GM12892 (cell line): ENCODE measurements around the gene RNF212.

ENCODE experiments used
- DNase-seq: peaks from one replicate; pipeline ENCODE4 v3.0.0; 2011; ENCODE audit not compliant: insufficient read length
- FAIRE-seq: peaks from 2 replicates; lab custom pipeline; 2011; peaks lifted over from hg19 to GRCh38; lab: Jason Lieb, UNC
- POLR2A ChIP-seq: IDR thresholded peaks from 2 replicates; pipeline ENCODE4 v1.6.1; 2011; ENCODE audit warnings: low read depth, low read length, control low read depth
- POLR2AphosphoS5 ChIP-seq: IDR thresholded peaks from 2 replicates; pipeline ENCODE4 v1.6.1; 2011; ENCODE audit warnings: low read depth, low read length, control low read depth
- TAF1 ChIP-seq: IDR thresholded peaks from 2 replicates; pipeline ENCODE4 v1.6.1; 2011; ENCODE audit warnings: low read depth, mild to moderate bottlenecking, control low read depth, low read length, borderline replicate concordance

RNF212 gene

DNA sequence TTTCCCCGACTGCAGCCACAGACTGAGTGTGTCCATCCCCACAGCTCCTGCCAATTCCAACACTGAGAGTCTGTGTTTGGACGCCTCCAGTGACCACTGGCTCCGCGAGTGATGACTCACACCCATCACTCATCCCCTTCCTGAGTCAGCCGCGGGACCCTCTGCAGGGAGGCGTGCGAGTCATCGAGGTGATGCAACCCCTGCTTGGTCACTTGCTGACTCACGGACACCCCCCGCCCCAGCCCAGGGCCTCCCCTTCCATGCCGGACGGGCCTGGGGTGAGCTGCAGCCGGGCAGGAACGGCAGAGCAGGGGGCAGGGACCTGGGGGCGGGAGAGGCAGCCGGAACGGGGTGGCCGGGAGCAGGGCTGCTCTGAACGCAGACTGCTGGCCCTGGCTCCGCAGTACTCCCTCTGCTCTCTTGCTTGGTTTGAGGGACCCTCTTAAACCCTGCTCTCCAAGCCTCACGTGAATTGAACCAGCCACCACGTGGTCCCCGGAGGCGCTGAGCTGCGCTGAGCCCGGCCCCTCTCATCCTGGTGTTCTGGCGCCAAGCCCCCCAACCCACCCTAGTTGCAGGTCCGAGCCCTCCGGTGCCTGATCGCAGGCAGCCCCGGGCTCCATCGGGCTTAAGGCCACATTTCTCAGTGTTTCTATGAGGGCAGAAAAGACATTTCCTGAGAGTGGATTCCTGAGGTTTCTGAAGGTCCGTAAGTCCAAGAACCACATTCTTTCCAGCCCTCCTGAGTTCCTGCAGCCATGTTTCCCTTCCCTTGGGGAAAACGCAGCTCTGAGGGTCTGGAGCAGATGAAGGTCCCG, 69.5 kb downstream of the RNF212 start:
- peak; percentile 21 for DNase-seq
- TF ChIP-seq POLR2AphosphoS5 (no peak), POLR2A (no peak), TAF1 (no peak)

GRCh38 chr4:1043162-1043561, 70.2 kb downstream of the RNF212 start:
- DNase-seq = peak; percentile 4
- TF ChIP-seq POLR2A = no peak
- no peak for TF ChIP-seq POLR2AphosphoS5
- TF ChIP-seq TAF1 = no peak
- no peak for FAIRE-seq

More for the DNA sequence above, 69.5 kb downstream of the RNF212 start:
- no peak for FAIRE-seq

- peak; percentile 3 for DNase-seq
- FAIRE-seq = no peak
- no peak for TF ChIP-seq POLR2AphosphoS5
- TF ChIP-seq POLR2A = no peak
- no peak for TF ChIP-seq TAF1
These were observed 70.9 kb downstream of the RNF212 start for GRCh38 chr4:1042352-1043055.

DNA sequence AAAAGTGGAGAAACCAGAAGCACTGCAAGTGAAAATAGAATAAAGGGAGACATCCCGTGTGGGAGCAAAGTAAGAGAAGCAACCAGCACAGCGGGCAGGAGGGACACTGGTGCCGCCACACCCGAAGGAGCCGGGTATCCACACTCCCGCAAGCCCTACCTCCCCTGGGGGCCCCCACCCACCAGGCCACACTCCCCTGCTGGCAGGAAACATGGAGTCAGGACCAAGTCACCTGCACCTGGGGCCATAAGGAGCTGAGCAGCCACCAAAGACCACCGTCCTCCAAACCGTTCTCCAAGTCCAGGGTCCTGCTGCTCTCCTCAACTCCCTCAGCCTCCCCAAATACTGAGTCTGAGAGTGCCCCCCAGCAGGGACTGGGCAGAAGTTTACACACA, 71.4 kb downstream of the RNF212 start:
- no peak for FAIRE-seq
- no peak for TF ChIP-seq POLR2A
- TF ChIP-seq POLR2AphosphoS5 = no peak
- no peak for TF ChIP-seq TAF1
- DNase-seq = no peak

DNA sequence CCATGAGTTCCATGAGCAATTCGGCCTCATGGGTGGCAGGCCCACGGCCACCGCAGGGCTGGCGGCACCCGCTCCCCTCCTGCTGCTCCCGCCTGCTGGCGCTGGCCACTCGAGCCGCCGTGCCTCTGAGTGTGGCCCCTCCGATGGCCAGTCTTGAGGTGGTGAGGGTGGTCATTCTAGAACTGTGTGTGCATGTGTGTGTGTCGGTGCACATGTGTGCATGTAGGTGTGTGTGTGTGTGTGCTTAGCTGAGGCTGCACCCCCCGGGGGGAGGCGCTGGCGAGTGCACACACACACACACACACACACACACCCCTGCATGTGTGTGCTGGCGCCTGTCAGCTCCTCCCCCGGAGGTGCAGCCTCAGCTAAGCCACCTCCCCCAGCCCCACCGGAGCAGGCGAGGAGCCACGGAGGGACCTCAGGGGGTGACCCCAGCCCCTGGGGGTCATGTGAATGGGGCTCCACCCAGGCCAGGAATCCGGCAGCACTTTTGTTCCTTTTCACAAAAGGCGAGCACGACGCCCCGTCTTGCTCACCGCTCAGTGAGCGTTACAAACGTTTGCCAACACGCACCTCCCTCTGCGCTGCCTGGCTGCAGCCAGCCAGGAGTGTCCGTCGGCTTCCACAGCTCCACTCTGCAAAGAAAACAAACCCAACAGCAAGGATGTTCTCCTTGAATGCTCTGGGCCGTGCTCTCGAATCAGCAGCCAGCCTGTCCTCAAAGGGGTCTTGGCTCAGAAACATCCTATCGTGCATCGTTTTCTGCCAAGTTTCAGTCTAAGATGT, 72.0 kb downstream of the RNF212 start:
- FAIRE-seq (no peak), DNase-seq (no peak)
- no peak for TF ChIP-seq TAF1
- no peak for TF ChIP-seq POLR2A
- TF ChIP-seq POLR2AphosphoS5 = no peak

GRCh38 chr4:1040344-1041146, 72.8 kb downstream of the RNF212 start:
- TF ChIP-seq POLR2AphosphoS5 (no peak), TAF1 (no peak), POLR2A (no peak)
- FAIRE-seq (no peak), DNase-seq (no peak)

DNA sequence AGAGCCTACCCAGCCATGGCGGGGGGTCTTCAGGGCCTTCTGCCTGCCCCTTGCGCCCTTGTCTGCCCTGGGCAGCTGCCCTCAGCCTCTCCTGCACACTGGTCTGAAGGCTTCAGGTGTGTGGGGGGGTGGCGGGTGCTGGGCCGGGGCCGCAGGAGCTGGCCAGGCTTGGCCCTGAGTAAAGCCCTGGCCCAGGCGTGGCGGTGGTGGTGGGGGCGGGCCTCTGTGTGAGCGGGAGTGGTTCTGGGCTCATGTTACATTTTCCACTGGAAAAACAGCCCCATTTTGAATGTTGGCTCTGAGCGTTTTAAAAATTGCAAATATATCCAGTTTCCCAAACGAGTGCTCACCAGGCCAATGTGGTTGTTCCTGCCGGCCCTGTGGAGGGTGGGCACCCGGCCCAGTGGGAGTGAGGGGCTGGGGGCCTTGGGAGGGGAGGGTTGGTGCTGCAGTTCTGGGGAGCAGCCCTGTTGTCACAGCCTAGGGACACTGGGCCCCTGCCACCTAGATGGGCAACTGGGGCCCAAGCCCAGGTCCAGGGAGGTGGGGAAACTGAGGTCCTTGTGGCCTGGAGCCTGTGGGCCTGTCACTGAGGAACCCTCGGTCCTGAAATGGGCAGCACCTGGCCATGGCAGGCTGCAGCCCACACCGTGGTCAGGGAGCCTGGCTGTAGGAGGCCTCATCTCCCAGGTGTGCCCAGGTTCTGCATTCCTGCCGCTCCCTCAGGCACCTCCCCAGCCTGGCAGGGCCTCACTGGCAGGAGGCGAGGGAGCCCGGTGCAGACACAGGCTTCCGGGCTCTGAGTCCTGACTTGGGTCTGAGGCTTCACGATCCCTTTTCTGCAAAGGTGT, 73.6 kb downstream of the RNF212 start:
- FAIRE-seq (no peak), DNase-seq (no peak)
- TF ChIP-seq POLR2A = no peak
- TF ChIP-seq POLR2AphosphoS5 = no peak
- TF ChIP-seq TAF1 = no peak

DNA sequence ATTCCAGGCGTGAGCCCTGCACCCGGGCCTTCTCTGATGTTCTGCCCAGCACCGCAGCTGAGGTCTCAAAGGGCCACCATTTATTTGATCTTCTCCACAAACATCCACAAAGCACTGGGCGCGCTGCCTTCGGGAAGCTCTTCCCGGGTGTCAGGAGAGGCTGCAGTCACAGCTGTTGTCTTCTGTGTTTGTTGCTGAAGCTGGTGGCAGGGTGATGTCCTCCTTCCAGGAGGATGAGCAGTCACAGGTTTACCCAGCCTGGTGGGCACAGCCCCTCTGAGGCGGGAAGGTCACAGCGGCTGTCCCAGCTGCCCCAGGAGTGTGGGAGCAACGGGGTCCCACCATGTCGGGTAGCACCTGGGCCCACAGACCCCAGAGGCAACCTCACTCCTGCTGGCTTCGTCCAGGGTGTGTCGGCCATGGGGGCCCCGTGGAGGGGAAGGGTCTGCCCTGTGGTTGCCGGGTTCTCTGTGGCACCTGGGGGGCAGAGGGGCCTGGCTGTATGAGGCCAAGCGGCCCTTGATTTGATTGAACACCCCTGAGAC, 74.3 kb downstream of the RNF212 start:
- FAIRE-seq (no peak), DNase-seq (no peak)
- TF ChIP-seq POLR2AphosphoS5 = no peak
- TF ChIP-seq POLR2A = no peak
- TF ChIP-seq TAF1 = no peak

DNA sequence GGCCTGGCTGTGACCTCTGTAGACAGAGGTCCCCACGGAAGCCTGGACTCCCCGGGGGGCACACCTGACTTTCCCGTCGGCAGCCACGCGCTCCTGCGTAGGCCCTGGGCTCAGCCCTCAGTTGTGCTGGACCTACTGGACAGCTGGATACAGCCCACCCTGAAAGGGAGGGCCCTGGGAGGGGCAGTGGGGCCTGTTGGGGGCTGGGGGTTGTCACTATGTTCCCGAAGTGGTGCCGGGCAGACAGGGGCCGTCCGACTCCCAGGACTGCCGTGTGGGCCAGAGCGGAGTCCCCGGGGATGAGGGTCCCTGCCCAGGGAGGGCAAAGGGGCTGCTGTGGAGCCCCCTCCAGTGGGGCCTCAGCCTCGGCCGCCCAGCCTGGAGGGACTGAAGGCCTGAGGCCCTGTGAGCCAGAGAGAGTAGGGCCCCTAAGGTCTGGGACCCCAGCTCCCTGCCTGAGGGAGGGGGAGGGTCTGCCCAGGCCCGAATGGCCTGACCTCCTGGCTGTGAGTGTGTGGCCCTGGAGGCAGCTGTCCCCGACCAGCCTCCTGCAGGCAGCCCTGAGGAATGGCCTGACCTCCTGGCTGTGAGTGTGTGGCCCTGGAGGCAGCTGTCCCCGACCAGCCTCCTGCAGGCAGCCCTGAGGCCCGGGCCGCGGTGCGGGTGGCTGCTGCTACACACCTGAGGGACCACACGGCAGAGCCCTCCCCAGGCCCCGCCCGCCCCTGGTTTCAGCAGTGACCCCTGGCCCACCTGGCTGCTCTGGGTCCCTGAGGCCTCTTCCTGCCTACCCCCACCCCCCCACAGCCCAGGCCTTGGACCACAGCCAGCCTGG, 76.2 kb downstream of the RNF212 start:
- FAIRE-seq = no peak
- TF ChIP-seq POLR2A = no peak
- DNase-seq = no peak
